ENCODE results near the gene LACTB.
A peak's percentile ranks its signal among the peaks of the same experiment; 100 is the strongest.

The LACTB gene

DNA sequence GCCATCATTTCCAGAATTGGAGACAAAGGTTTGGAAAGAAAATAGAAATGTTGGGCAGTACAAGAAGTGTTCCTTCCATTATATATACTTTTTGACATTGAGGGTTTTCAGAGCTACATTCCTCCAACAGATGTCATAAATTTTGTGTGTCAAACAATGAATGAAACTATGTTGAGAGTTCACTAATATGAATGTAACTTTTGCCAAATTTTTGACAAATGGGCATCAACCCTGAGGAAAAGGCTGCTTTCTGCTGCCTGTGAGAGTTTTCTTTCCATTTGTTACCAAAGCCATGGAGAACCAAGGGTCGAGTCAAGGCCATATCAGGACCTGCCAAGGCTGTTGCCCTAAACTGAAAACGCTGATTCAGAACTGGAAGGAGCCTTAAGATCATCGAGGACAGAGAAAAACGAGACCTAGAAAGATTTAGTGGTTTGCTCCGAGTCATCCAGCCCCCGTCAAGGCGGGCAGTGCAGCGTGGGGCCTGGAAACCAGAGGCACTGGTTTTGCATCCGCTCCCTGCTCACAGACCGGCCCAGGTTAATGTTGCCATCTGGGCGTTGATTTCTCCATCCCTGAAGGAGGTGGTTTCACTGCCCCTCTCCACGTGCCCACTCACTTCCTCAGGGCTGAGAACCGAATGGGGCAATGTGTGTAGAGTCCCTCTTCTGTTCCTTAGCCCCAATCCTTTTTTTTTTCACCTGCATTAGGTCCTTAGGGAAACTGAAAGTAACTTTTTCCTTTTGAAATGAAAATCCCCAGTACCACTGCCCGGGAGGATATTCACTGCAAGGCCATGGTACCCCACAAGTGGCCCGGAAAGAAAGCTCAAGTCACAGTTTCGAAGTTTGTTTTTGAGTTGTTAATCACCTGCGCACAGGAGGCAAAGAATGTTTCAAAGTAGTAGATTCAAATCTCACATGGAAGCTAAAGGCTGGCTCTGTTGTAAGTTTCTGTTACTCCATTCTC is 46.4 kb upstream of the LACTB start:
- H3K36me3 ChIP-seq (ENCODE audit: control insufficient read depth, insufficient read depth, low read length) = peaks cover 1% of the 10 kb centered on the region
- no peaks in the 10 kb centered on the region for H3K79me2 ChIP-seq (ENCODE audit: control insufficient read depth, insufficient read depth, low read length)
- H3K4me3 ChIP-seq (ENCODE audit: low read length) = no peak overlapping the region
- H3K18ac ChIP-seq (ENCODE audit: low read length) = peak overlapping the region; percentile 1
- H3K79me1 ChIP-seq (ENCODE audit: low read length) = no peaks in the 10 kb centered on the region
- WGBS (ENCODE audit: extremely low coverage, insufficient coverage, low lambda C conversion rate) = no CpG with 5 or more reads among the region's 17 CpGs
- no peak overlapping the region for H4K8ac ChIP-seq (ENCODE audit: low read depth, low read length)
- DNase-seq = no peak
- H2AK5ac ChIP-seq (ENCODE audit: low read length) = peak overlapping the region; percentile 9
- peak overlapping the region; percentile 27 for H4K5ac ChIP-seq (ENCODE audit: low read length)
- no peak overlapping the region for H2BK120ac ChIP-seq (ENCODE audit: low read depth, low read length)
- no peak overlapping the region for H3K27ac ChIP-seq (ENCODE audit: low read depth, low read length)
- no peak overlapping the region for H3K4ac ChIP-seq (ENCODE audit: low read depth, low read length)
- H2BK15ac ChIP-seq (replicated peaks; ENCODE audit: low read depth) = no peak overlapping the region
- no peak overlapping the region for H3K9ac ChIP-seq (ENCODE audit: low read length)
- peak overlapping the region; percentile 68 for H3K56ac ChIP-seq (ENCODE audit: low read length)
- H3K27me3 ChIP-seq (ENCODE audit: insufficient read depth, low read length, poor library complexity) = no peaks in the 10 kb centered on the region
- H3K4me2 ChIP-seq (ENCODE audit: low read length) = no peak overlapping the region
- H3K23ac ChIP-seq (ENCODE audit: low read length) = peak overlapping the region; percentile 72
- H3K4me1 ChIP-seq (ENCODE audit: control insufficient read depth, low read depth, low read length) = peaks cover 12% of the 10 kb centered on the region
- no peak overlapping the region for H2BK5ac ChIP-seq (ENCODE audit: low read length)

- Histone ChIP-seq H3K23ac (ENCODE audit: low read length) (peak overlapping the region; percentile 72), H2BK5ac (ENCODE audit: low read length) (no peak overlapping the region), H3K4ac (ENCODE audit: low read depth, low read length) (no peak overlapping the region), H2BK120ac (ENCODE audit: low read depth, low read length) (no peak overlapping the region), H3K9ac (ENCODE audit: low read length) (no peak overlapping the region), H3K18ac (ENCODE audit: low read length) (no peak overlapping the region), H4K8ac (ENCODE audit: low read depth, low read length) (no peak overlapping the region), H3K4me1 (ENCODE audit: control insufficient read depth, low read depth, low read length) (peaks cover 12% of the 10 kb centered on the region), H3K4me3 (ENCODE audit: low read length) (no peak overlapping the region), H3K27me3 (ENCODE audit: insufficient read depth, low read length, poor library complexity) (no peaks in the 10 kb centered on the region), H2BK15ac (replicated peaks; ENCODE audit: low read depth) (no peak overlapping the region), H3K56ac (ENCODE audit: low read length) (peak overlapping the region; percentile 4), H3K27ac (ENCODE audit: low read depth, low read length) (peak overlapping the region; percentile 38), H3K79me1 (ENCODE audit: low read length) (no peaks in the 10 kb centered on the region), H4K5ac (ENCODE audit: low read length) (no peak overlapping the region), H3K79me2 (ENCODE audit: control insufficient read depth, insufficient read depth, low read length) (no peaks in the 10 kb centered on the region), H3K36me3 (ENCODE audit: control insufficient read depth, insufficient read depth, low read length) (peaks cover 1% of the 10 kb centered on the region), H2AK5ac (ENCODE audit: low read length) (peak overlapping the region; percentile 9), H3K4me2 (ENCODE audit: low read length) (no peak overlapping the region)
- no CpG with 5 or more reads among the region's 12 CpGs for WGBS (ENCODE audit: extremely low coverage, insufficient coverage, low lambda C conversion rate)
- no peak for DNase-seq
These were observed 45.5 kb upstream of the LACTB start for GRCh38 chr15:63075984-63076713.

DNA sequence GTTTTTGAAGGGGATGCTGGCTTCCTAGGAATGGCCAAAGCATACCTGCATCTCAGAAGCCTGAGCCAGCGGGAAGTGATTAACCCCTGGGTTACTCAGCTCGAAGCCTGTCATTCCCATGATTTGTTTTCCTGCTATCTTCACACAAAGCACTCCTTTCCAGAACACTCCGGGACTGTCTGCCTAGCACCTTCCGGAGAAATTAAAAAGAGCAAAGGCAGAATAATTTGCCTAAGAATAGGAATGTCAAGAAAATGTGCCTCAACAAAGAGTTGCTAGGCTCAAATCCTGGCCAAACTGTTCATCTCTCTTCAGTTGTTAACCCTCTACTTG is 45.0 kb upstream of the LACTB start:
- Histone ChIP-seq H3K23ac (ENCODE audit: low read length) (no peak overlapping the region), H3K4me1 (ENCODE audit: control insufficient read depth, low read depth, low read length) (peaks cover 12% of the 10 kb centered on the region), H2BK5ac (ENCODE audit: low read length) (no peak overlapping the region), H3K56ac (ENCODE audit: low read length) (peak overlapping the region; percentile 47), H3K9ac (ENCODE audit: low read length) (no peak overlapping the region), H2BK120ac (ENCODE audit: low read depth, low read length) (no peak overlapping the region), H3K18ac (ENCODE audit: low read length) (no peak overlapping the region), H3K27me3 (ENCODE audit: insufficient read depth, low read length, poor library complexity) (no peaks in the 10 kb centered on the region), H4K5ac (ENCODE audit: low read length) (no peak overlapping the region), H3K79me2 (ENCODE audit: control insufficient read depth, insufficient read depth, low read length) (no peaks in the 10 kb centered on the region), H3K36me3 (ENCODE audit: control insufficient read depth, insufficient read depth, low read length) (no peaks in the 10 kb centered on the region), H3K79me1 (ENCODE audit: low read length) (no peaks in the 10 kb centered on the region), H3K4me3 (ENCODE audit: low read length) (no peak overlapping the region), H2BK15ac (replicated peaks; ENCODE audit: low read depth) (no peak overlapping the region), H2AK5ac (ENCODE audit: low read length) (no peak overlapping the region), H3K4ac (ENCODE audit: low read depth, low read length) (no peak overlapping the region), H3K27ac (ENCODE audit: low read depth, low read length) (peak overlapping the region; percentile 41), H4K8ac (ENCODE audit: low read depth, low read length) (no peak overlapping the region), H3K4me2 (ENCODE audit: low read length) (no peak overlapping the region)
- DNase-seq = peak; percentile 76
- WGBS (ENCODE audit: extremely low coverage, insufficient coverage, low lambda C conversion rate) = no CpG with 5 or more reads among the region's 4 CpGs

DNA sequence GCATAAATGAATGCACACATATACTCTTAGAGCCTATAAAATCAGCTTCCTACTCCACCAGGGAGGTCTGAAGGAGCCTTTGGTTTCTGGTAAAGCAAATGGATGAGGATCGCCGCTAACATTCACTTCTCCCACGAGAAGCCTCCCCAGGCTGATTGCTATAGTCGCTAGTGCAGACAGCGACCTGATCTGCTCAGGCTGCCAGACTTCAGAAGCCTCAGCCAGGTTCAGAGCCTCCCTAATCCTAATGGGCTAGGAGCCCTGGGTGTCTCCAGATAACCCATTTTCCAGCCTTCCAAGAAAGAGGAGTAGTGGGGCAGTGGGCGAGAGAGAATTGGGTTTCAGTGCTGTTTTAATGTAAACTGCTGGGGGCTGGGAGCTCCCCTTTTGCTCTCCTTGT is 43.7 kb upstream of the LACTB start:
- Histone ChIP-seq H3K4me2 (ENCODE audit: low read length) (no peak overlapping the region), H3K79me2 (ENCODE audit: control insufficient read depth, insufficient read depth, low read length) (no peaks in the 10 kb centered on the region), H3K4me1 (ENCODE audit: control insufficient read depth, low read depth, low read length) (peaks cover 12% of the 10 kb centered on the region), H3K4ac (ENCODE audit: low read depth, low read length) (no peak overlapping the region), H3K36me3 (ENCODE audit: control insufficient read depth, insufficient read depth, low read length) (no peaks in the 10 kb centered on the region), H3K27ac (ENCODE audit: low read depth, low read length) (no peak overlapping the region), H2AK5ac (ENCODE audit: low read length) (no peak overlapping the region), H2BK120ac (ENCODE audit: low read depth, low read length) (no peak overlapping the region), H3K18ac (ENCODE audit: low read length) (peak overlapping the region; percentile 56), H3K23ac (ENCODE audit: low read length) (no peak overlapping the region), H2BK5ac (ENCODE audit: low read length) (no peak overlapping the region), H2BK15ac (replicated peaks; ENCODE audit: low read depth) (no peak overlapping the region), H3K4me3 (ENCODE audit: low read length) (no peak overlapping the region), H3K9ac (ENCODE audit: low read length) (no peak overlapping the region), H3K27me3 (ENCODE audit: insufficient read depth, low read length, poor library complexity) (no peaks in the 10 kb centered on the region), H4K8ac (ENCODE audit: low read depth, low read length) (no peak overlapping the region), H4K5ac (ENCODE audit: low read length) (no peak overlapping the region), H3K56ac (ENCODE audit: low read length) (peak overlapping the region; percentile 26), H3K79me1 (ENCODE audit: low read length) (no peaks in the 10 kb centered on the region)
- DNase-seq = peak; percentile 63
- WGBS (ENCODE audit: extremely low coverage, insufficient coverage, low lambda C conversion rate) = no CpG with 5 or more reads among the region's 6 CpGs

- no CpG with 5 or more reads among the region's 13 CpGs for WGBS (ENCODE audit: extremely low coverage, insufficient coverage, low lambda C conversion rate)
- Histone ChIP-seq H3K79me1 (ENCODE audit: low read length) (no peaks in the 10 kb centered on the region), H4K5ac (ENCODE audit: low read length) (no peak overlapping the region), H2AK5ac (ENCODE audit: low read length) (no peak overlapping the region), H3K9ac (ENCODE audit: low read length) (no peak overlapping the region), H2BK15ac (replicated peaks; ENCODE audit: low read depth) (no peak overlapping the region), H3K27me3 (ENCODE audit: insufficient read depth, low read length, poor library complexity) (no peaks in the 10 kb centered on the region), H3K4ac (ENCODE audit: low read depth, low read length) (no peak overlapping the region), H3K23ac (ENCODE audit: low read length) (no peak overlapping the region), H3K79me2 (ENCODE audit: control insufficient read depth, insufficient read depth, low read length) (no peaks in the 10 kb centered on the region), H4K8ac (ENCODE audit: low read depth, low read length) (no peak overlapping the region), H3K27ac (ENCODE audit: low read depth, low read length) (no peak overlapping the region), H3K4me3 (ENCODE audit: low read length) (no peak overlapping the region), H2BK5ac (ENCODE audit: low read length) (no peak overlapping the region), H2BK120ac (ENCODE audit: low read depth, low read length) (no peak overlapping the region), H3K4me2 (ENCODE audit: low read length) (no peak overlapping the region), H3K4me1 (ENCODE audit: control insufficient read depth, low read depth, low read length) (peaks cover 12% of the 10 kb centered on the region), H3K18ac (ENCODE audit: low read length) (no peak overlapping the region), H3K36me3 (ENCODE audit: control insufficient read depth, insufficient read depth, low read length) (no peaks in the 10 kb centered on the region), H3K56ac (ENCODE audit: low read length) (peak overlapping the region; percentile 10)
- DNase-seq = peak; percentile 63
These were observed 41.6 kb upstream of the LACTB start for GRCh38 chr15:63079947-63080626.

Data from mesendoderm (in vitro differentiated cells).